ELR (cell line): ENCODE data around the gene ELOVL7.
"Not testable (repeated sequence)": the region's sequence is repeated elsewhere in the genome, so short reads cannot be mapped to it uniquely, and the experiment has no call there.

Experiments used
- DNase-seq: peaks from one replicate; pipeline ENCODE4 v3.0.0-alpha.2; 2015; ENCODE audit warnings: low read depth

ELOVL7 gene

DNA sequence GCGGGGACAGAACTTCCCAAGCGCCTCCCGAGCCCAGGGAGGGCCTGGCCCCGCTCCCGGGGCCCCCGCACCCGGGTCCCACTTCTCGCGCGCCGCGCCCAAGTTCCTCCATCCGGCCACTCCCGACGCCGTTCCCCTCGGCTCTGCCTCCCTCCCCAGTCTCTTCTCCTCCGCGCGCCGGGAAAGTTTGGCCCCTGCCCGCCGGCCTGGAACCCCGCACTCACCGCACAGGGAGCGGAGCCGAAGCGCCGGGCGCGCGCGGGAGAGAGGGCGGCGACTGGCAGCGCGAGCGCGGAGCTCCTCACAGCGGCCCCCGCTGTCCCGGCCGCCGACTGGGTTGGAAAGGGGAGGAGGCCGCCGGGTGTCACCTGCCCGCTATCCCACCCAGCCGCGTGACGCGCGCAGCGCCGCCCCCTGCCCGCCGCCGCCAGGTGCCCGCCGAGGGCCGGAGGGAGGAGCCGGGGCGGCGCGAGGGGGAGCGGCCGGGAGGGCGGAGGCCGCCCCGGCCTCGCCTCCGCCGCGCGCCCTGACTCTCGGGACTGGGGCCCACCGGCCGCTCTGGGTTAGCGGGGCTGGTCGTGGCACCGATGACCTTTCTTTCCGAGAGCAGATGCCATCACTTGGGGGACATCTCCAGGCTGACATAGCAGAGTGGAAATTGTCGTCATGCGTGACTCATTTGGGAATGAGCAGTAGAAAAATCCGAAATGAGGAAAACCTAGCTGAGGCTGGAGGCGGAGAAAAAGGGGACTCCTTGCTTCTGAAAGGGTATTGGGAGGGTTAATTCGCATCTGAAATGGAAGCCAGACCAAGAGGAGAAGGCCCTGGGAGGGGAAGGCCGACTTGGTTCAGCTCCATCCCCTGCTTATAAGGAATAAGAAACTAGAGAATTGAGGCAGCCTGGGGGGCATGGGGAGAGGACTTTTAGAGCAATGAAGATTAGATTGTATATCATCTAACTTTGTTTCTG lies at the start of gene ELOVL7:
Gene ELOVL7 (minus strand): TSS at position 334 of the 970 bp plus-strand sequence. CDS start 56,872 bp downstream, outside the sequence.
- peak; percentile 55 for DNase-seq

DNA sequence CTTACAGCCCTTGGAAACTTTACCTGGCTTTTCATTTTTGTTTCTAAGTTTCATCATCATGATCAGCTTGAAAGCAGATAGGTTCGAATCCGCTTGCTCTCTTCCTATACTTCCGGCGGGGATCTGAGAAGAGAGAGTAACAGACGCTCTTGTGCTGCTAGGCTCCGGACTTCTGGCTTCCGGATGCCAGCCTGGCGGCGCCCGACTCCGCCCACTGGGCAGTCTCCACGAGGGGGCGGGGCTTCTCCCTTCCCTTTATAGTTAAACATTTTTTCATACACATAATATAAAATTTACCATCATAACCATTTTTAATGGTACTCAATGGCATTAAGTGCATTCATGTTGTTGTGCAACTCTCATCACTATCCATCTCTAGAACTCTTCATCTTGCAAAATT lies 49.5 kb upstream of the ELOVL7 start:
- no peak for DNase-seq

DNA sequence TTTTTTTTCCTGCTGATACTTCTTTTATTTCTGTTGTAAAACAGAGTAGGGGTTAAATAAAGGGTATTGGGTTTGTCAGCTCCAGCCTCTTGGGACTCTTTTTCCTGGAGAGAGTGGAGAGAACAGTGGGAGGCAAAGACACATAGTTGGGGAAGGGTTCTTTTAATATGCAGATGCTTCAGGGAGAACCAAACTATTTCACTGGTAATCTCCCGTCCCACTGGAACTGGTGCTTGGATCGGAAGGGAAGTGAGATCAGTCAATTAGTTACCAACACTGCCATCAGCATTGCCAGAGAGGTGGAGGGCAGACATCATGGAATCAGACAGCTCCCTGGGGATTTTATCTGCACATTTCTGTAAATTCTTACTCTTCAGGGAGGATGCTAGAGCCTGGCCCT lies 47.6 kb upstream of the ELOVL7 start:
- DNase-seq: no peak

DNA sequence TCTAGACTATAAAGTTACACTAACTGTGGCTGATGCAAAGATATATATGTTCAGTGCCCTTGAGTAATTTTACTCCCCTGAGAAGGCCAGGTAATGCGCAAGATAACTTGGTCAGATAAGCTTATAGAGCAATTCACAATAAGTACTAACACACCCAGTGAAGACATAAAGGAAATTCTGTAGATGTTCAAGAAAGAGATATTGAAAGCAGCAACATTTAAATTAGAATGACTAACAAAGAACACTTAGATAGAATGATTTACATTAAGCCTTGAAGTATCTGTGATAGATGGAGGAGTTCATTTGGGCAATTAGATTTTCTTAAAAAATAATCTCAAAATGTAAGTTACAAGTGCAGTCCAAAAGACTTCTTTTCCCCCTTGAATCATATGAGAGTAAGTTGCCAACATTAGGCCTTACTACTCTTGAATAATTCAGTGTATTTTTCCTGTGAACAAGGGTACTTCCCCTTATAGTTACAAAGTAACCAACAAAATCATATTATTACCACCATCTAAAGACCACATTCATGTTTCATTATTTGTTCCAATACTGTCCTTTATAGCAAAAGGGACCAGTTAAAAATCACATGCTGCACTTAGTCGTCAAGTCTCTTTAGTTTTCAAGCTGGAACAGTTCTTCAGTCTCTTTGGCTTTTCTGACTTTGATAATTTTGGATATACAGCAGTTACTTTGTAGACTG lies 44.4 kb upstream of the ELOVL7 start:
- no peak for DNase-seq

DNA sequence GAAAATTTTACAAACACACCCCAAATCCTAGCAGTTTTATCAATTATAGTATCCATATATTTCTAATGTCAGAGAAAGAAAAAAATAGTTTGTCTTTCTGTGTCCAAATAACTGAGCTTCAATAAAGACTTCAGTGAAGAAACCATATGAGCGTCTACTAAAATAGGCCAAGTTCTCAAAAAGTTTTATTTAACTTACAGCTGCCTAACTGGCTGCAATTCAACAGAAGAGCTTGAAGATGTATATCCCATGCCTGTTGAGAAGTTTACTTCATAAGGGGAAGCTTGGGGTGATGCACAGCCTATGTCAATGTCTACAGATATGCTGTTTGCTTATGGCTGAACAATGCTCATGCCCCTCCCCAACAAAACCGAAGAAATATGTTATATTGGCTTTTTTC lies 43.7 kb upstream of the ELOVL7 start:
- DNase-seq: no peak

DNA sequence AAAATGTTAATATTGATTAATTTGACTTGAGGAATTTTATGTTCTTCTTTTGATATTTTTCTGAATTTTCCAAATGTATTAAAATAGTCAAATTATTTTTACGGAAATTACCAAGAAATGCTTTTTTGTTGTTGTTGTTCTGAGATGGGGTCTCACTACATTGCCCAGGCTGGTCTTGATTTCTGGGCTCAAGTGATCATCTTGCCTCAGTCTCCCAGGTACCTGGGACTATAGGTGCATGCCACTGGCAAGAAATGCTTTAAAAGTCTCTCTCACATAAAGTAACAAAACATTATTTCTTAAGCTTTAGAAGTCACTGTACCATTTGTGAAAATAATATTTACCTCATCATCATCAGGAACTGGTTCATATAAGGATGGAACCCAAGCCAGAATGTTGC lies 43.0 kb upstream of the ELOVL7 start:
- no peak for DNase-seq

DNA sequence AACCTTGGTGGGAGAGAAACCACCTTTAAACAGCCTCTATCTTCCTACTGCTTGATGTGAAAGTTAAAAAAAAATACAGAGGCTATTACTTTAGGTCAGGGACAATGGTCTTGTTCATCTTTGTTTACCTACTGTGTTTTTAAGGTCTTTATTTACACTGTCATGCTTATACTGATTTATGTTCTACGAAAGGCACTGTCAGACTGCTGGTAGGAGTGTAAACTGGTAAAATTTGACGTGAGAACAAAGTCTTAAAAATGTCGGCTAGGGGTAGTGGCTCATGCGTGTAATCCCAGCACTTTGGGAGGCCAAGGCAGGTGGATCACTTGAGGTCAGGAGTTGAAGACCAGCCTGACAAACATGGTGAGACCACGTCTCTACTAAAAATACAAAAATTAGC lies 42.1 kb upstream of the ELOVL7 start:
- DNase-seq: no peak

DNA sequence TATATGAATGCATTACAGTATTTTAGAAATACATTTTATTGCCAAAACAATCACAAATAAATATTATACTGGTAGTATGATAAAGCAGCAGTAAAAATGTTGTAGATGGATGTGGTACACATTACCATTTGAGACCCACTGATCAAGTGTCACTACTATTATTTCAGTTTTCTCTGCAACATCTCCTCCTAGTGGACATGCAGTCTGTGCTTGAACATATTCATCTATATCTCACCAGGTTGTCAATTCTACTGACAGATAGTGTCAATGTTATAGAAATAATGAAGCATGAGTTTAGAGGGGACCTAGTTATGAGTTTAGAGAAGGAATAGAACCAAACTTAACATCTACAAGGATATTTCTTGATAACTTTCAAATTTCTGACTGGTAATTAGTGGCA lies 39.2 kb upstream of the ELOVL7 start:
- DNase-seq: peak; percentile 39

DNA sequence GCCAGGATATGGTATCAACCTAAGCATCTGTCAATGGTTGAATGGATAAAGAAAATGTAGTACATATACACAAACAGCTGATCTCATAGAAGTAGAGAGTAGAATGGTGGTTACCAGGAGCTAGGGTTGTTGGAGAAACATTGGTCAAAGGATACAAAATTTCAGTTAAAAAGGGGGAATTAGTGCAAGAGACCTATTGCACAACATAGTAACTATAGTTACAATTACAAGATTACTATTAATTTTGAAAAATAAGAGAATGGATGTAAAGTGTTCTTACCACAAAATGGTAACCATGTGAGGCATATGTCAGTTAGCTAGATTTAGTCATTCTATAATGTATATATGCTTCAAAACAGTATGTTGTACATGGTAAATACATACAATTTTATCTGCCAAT lies 28.8 kb upstream of the ELOVL7 start:
- no peak for DNase-seq

DNA sequence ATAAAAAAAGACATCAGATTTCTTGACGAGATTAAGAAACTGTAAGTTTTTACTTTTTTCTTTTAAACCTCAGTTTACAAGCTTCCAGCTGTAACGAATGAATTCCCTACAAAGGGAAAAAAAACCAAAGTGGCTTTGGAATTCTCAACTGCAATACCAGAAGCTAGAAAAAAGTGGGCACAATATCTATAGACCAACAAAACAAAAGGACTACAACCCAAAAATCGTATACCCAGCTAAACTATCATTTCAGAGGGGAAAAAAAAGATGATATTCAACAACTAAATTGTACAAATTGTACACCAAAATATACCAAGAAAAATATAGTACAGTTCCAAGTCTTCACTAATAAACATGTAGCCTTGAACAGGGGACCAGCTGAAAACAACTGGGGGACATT lies 26.8 kb upstream of the ELOVL7 start:
- no peak for DNase-seq

DNA sequence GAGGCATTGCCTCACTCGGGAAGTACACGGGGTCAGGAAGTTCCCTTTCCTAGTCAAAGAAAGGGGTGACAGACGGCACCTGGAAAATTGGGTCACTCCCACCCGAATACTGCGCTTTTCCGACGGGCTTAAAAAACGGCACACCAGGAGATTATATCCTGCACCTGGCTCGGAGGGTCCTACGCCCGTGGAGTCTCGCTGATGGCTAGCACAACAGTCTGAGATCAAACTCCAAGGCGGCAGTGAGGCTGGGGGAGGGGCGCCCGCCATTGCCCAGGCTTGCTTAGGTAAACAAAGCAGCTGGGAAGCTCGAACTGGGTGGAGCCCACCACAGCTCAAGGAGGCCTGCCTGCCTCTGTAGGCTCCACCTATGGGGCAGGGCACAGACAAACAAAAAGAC lies 16.5 kb upstream of the ELOVL7 start:
- not testable (repeated sequence) for DNase-seq

DNA sequence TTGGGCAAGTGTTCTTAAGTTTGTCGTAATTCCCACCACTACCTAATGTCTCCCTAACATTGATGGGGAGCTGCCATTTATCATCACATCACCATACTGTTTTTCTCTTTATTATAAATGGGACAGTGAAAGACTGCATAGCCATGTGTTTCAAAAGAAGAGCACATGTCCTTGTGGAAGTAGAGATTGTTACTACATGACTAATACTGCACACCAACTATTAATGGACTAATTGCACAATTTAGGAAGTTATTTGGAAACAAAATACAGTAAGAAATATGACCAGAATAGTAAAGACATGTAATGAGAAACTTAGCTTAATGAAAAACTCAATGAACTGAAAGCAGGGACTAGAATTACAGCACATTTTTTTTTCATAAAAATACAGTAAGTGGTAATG lies 12.0 kb upstream of the ELOVL7 start:
- DNase-seq: peak; percentile 24

DNA sequence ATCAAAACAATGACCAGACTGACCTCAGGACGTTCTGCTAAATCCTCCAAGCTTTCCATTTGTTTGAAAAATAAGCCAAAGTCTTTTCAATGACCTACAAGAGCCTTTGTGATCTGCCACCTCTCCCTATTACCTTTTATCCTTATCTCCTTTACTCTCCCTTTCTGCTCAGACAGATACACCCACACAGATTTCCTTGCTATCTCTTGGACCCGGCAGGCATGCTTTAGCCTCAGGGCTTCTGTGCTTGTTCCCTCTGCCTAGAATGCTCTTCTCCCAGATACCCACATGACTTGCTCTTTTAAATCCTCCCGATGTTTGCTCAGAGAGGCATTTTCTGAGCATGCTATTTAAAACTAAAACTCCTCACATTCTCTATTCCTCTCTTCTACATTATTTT lies 8.9 kb upstream of the ELOVL7 start:
- DNase-seq: no peak

DNA sequence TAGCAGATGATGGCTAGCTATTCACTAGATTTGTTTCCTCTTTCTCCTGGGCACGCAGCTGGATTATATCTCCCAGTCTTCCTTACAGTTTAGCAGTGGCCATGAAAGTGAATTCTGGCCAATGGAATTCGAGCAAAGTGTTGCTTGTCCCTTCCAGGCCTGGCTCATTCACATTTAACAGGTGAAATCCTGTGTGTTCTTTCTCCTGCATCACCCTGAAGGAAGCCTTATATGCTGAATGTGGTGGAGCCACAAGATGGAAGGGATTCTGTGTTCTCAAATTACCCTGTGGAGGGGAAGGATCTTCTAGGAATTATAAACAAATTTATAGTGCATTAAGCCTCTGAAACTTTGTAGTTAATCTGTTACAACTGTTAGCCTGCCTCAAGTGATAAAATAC lies 8.2 kb upstream of the ELOVL7 start:
- no peak for DNase-seq

DNA sequence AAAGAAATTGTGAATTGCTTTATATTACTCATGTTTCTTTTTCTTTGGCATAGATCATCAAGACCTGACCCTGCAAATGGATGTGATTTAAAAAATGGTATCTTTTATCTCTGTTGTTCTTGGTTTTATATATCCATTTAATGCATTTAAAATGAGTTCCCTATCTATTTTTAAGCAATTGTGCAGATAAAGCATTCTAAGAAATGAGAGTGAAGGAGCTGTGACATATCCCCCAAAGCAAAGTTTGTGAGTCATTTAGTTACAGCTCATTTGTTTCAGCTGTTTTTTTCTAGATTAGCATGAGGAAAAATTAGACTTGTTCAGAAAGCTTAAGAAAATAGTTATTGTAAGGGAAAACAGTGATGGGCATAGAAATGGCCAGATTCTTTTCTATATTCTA lies 7.6 kb upstream of the ELOVL7 start:
- peak; percentile 15 for DNase-seq

DNA sequence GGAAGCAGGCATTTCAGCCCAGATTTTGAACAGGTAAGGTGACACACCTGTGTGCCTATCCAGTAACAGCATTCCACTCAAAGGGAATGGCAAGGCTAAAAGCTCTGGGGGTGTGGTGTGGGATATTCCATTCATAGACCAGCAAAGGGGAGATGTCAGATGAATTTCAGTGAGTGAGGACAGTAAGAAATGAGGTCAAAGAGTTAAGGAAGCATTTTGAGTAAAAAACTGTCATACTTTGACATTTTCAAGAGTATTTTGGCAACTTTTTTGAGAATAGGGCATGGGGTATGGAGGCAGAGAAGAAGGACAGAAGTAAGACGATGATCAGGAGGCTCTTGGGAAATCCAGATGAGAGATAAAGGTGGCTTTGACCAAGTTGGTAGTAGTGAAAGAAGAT lies 2.2 kb upstream of the ELOVL7 start:
- no peak for DNase-seq

DNA sequence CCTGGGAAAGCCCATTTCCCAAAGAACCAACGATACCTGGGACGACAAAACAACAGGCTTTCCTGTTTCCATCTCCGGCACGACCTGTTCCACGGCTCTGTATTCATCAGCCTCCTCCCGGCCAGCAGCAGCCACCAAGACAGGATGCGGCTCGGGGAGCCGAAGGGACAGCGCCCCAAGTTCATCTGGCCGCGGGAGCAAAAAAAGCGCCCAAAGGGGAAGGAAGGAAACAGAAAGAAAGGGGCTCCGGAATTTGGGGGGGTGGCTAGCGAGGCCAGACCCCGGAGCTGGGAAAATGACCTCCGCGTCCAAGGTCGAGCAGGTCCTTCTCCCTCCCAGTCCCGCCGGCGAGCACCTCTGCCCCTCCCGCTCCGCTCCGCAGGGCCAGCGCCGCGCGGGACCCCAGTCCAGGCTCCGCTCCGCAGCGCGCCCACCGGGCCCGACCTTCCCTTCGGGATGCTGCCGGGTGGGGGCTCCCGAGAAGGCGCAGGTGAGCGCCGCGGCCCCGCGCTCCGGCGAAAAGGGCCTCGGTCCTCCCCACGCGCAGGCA lies 608 bp downstream of the ELOVL7 start:
- DNase-seq: peak; percentile 30

DNA sequence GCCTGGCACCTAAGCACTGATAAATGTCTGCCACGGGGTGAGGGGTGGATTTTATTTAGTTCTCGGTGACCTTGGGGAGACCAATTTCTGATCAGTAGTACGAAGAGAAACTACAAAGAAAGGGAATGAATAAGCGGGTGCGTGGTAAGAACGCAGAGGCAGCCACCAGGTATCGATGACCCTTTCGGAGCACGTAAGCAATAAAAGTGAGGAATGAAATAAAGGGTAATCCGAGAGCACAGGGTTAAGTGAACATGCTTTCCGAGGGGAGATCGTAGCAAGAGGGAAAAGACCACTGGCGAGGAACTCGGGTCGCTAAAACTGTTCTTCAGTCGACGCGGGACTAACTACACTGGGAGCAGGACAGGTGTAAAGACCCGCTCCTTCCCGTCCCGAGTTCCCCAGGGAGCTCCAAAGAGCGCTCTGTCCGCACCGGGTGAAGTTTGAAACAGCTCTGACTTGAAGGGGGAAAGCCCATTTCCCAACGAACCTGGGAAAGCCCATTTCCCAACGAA lies 1.1 kb downstream of the ELOVL7 start:
- DNase-seq: no peak

DNA sequence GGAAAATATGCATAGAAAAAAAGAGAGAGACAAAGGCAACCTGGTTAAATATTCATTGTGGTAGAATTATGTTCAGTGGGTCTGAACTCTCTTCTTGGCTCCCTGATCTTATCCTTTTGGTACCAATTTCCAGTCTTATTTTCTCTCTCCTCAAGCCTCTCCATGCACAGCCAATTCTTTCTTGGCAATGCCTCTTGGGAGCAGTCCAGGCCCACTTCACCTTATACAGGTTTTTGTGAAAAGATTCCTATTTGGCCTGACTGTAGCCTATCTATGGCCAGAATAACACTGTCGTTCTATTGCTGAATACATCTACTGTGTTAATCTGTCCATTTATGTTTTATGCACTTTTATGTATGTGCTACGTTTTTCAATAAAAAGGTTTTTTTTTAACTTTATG lies 2.7 kb downstream of the ELOVL7 start:
- DNase-seq: no peak

DNA sequence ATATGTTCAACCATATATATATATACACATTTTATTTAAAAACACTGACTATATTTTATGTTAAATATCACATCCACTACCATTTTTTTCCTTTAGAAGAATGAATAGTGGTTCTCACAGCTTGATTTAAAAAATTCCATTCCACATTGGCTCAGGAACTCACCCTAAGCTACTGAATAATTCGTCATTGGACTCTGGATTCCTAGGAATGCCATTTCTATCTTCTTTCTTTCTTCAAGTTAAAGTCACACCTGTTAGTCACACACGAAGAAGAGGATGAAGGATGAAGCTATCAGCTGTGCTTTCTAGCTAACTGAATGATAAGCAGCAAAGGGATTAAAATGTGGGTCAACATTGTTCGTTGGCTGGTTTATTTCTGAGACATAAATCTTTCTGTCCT lies 7.9 kb downstream of the ELOVL7 start:
- no peak for DNase-seq

DNA sequence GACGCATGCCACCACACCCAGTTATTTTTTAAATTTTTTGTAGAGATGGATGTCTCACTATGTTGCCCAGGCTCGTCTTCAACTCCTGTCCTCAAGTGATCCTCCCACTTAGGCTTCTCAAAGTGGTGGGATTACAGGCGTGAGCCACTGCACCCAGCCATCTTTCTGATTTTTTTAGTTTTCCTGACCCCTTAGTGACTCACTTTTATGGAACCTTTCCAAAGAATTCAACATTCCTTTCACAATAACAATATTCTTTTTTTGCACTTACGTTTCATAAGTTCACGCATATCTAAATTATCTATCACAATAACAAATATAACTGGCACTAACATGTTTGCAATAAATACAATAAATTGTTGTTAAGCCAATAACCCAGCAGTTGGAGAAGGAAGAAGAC lies 8.5 kb downstream of the ELOVL7 start:
- peak; percentile 32 for DNase-seq

DNA sequence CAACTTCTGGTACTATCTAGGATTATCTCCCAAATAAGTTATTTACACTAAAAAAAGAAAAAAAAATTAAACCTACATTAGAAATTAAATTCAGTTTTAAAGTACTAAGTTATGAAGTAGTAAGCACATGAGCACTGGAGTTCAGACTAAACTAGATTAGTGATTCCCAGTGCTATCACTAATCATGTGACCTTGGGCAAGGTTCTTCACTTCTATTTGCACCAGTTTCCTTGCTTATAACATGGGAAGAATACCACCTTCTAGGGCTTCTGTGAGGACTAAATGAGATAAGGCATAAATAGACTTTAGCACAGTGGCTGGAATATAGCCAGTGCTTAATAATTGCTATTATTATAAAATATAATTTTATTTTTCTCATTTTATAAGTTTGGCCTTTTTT lies 10.5 kb downstream of the ELOVL7 start:
- DNase-seq: no peak

DNA sequence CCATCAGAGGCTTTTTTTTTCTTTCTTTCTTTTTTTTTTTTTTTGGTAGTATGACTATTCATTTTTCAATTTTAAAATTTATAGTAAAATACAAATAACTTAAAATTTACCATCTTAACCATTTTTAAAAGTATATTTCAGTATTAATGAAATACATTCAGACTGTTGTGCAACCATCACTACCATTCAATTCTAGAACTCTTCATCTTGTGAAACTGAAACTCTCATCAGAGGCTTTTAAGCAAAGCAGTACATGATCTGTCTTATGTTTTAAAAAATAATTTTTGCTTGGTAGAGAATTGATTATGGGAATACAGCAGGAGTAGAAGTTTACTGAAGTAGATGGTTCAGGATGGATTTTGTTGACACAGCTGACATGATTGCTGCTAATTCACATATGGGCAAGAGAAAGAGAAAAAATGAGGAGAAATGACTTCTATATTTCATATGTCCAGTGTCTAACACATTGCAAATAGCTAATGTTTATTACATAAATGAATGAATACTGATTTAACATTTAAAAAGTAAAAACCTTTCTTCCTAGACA lies 13.4 kb downstream of the ELOVL7 start:
- DNase-seq: no peak
